GM12872 (cell line): ENCODE results near the gene TTLL5.

Experiments
- CTCF ChIP-seq: IDR thresholded peaks from 3 replicates; pipeline ENCODE4 v1.5.1; 2011; ENCODE audit warnings: low read depth, mild to moderate bottlenecking, low read length, moderate library complexity; ENCODE audit not compliant: insufficient read depth

TTLL5 gene

GRCh38 chr14:75812622-75813021, 151.6 kb downstream of the TTLL5 start:
- no peak for TF ChIP-seq CTCF

- no peak for TF ChIP-seq CTCF
These were observed 159.7 kb downstream of the TTLL5 start for GRCh38 chr14:75820761-75821160.

- TF ChIP-seq CTCF: no peak
These were observed 160.9 kb downstream of the TTLL5 start for GRCh38 chr14:75821831-75822521.

GRCh38 chr14:75822522-75823141, 161.6 kb downstream of the TTLL5 start:
- TF ChIP-seq CTCF: no peak

- no peak for TF ChIP-seq CTCF
These were observed 162.3 kb downstream of the TTLL5 start for GRCh38 chr14:75823334-75823733.

GRCh38 chr14:75824318-75824717, 163.3 kb downstream of the TTLL5 start:
- no peak for TF ChIP-seq CTCF

- no peak for TF ChIP-seq CTCF
These were observed 164.1 kb downstream of the TTLL5 start for GRCh38 chr14:75825147-75825592.
